Vagina (tissue), 2 donors: ENCODE data around the gene DYDC1.

Experiments used
- POLR2A ChIP-seq, 2 donors: fragments of 450-650 bp; IDR thresholded peaks; one replicate each; pipeline ENCODE4 v1.6.1; 2017; ENCODE audit warnings: antibody characterized with exemption in 2 of 2, mild to moderate bottlenecking in 2 of 2, moderate library complexity in 2 of 2
- POLR2AphosphoS5 ChIP-seq, 2 donors: sonication (generic); formaldehyde crosslinking; IDR thresholded peaks; one replicate each; pipeline ENCODE4 v1.9.0; 2017; ENCODE audit warnings: antibody characterized with exemption in 2 of 2, mild to moderate bottlenecking in 2 of 2, low read depth in 1 of 2; ENCODE audit not compliant: insufficient read depth in 1 of 2
- TF ChIP-seq, protein P1 (sequence below), 3 experiments: fragments of 450-650 bp in 2 of 3; fragments of 200-600 bp in 1 of 3; sonication (generic) in 1 of 3; IDR thresholded peaks; one replicate each; pipeline ENCODE4 v1.5.1; 2017 to 2019; ENCODE audit warnings: antibody characterized with exemption in 3 of 3, mild to moderate bottlenecking in 2 of 3, moderate library complexity in 2 of 3

DNA sequence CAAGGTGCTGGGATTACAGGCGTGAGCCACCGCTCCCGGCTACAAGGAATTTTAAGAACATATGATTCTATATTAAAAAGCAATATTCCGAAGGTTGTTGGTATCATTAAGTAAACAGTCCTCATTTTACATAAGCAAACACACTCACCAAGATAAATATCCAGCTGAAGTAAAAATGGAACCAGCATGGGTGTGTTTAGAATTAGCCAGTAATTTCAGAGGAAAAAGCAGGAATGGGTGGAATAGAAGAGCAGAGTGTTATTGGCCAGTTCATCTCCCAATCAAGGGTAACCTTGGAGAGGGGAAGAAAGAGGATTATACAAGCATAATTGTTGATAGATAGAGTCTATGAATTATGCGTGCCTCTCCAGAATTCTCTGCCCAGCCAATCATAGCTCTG lies 35.4 kb downstream of the DYDC1 start:
- TF ChIP-seq, protein P1, sequence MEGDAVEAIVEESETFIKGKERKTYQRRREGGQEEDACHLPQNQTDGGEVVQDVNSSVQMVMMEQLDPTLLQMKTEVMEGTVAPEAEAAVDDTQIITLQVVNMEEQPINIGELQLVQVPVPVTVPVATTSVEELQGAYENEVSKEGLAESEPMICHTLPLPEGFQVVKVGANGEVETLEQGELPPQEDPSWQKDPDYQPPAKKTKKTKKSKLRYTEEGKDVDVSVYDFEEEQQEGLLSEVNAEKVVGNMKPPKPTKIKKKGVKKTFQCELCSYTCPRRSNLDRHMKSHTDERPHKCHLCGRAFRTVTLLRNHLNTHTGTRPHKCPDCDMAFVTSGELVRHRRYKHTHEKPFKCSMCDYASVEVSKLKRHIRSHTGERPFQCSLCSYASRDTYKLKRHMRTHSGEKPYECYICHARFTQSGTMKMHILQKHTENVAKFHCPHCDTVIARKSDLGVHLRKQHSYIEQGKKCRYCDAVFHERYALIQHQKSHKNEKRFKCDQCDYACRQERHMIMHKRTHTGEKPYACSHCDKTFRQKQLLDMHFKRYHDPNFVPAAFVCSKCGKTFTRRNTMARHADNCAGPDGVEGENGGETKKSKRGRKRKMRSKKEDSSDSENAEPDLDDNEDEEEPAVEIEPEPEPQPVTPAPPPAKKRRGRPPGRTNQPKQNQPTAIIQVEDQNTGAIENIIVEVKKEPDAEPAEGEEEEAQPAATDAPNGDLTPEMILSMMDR (IDR thresholded peaks at IDR 0.05): no peak
- TF ChIP-seq POLR2A (IDR thresholded peaks at IDR 0.05) (no peak), POLR2AphosphoS5 (IDR thresholded peaks at IDR 0.05; ENCODE audit: insufficient read depth in 1 of 2, low read depth in 1 of 2) (no peak)
